Fibroblast of peridontal ligament (primary cell): Measurements from ENCODE around the gene B4GALT1.
A peak's percentile ranks its signal among the peaks of the same experiment; 100 is the strongest.

Experiments used
- DNase-seq: peaks from one replicate; pipeline ENCODE4 v3.0.0-alpha.2; 2010; ENCODE audit errors: extremely low read depth

Gene B4GALT1

GRCh38 chr9:33167084-33167971 lies at the start of gene B4GALT1:
TSS of gene B4GALT1 (minus strand) at chr9:33167336. CDS start at chr9:33167169, 167 bp downstream.
- DNase-seq = peak; percentile 90

- DNase-seq = no peak
These were observed 44.7 kb upstream of the B4GALT1 start for GRCh38 chr9:33211695-33212393.

GRCh38 chr9:33210006-33210715 lies 43.0 kb upstream of the B4GALT1 start:
- DNase-seq = no peak

- no peak for DNase-seq
These were observed 42.3 kb upstream of the B4GALT1 start for GRCh38 chr9:33209394-33209793.

GRCh38 chr9:33202552-33203201 lies 35.5 kb upstream of the B4GALT1 start:
- DNase-seq = peak; percentile 97

GRCh38 chr9:33202018-33202417 lies 34.9 kb upstream of the B4GALT1 start:
- no peak for DNase-seq

GRCh38 chr9:33198165-33198564 lies 31.0 kb upstream of the B4GALT1 start:
- peak; percentile 90 for DNase-seq

GRCh38 chr9:33197279-33198152 lies 30.4 kb upstream of the B4GALT1 start:
- no peak for DNase-seq

- DNase-seq = peak; percentile 29
These were observed 29.6 kb upstream of the B4GALT1 start for GRCh38 chr9:33196736-33197135.

GRCh38 chr9:33193818-33194217 lies 26.7 kb upstream of the B4GALT1 start:
- DNase-seq = no peak

- peak; percentile 47 for DNase-seq
These were observed 25.5 kb upstream of the B4GALT1 start for GRCh38 chr9:33192493-33193255.

GRCh38 chr9:33190021-33190705 lies 23.0 kb upstream of the B4GALT1 start:
- no peak for DNase-seq

- DNase-seq = no peak
These were observed 22.2 kb upstream of the B4GALT1 start for GRCh38 chr9:33189331-33189791.

GRCh38 chr9:33188711-33189110 lies 21.6 kb upstream of the B4GALT1 start:
- DNase-seq = no peak

GRCh38 chr9:33187519-33188218 lies 20.5 kb upstream of the B4GALT1 start:
- DNase-seq = peak; percentile 82

- DNase-seq = no peak
These were observed 19.5 kb upstream of the B4GALT1 start for GRCh38 chr9:33186457-33187168.

- no peak for DNase-seq
These were observed 18.7 kb upstream of the B4GALT1 start for GRCh38 chr9:33185858-33186257.

- no peak for DNase-seq
These were observed 18.3 kb upstream of the B4GALT1 start for GRCh38 chr9:33185406-33185805.
